K562 (cell line): ENCODE data around the gene BGN. TPM values are rescaled to one million over a fixed set of nuclear protein-coding genes. Genes with fewer than 3 reads are reported as not detected.

Experiments
- AFF4 ChIP-seq: sonication (generic); formaldehyde crosslinking; IDR thresholded peaks from 2 replicates; pipeline ENCODE4 v1.8.0; 2023; ENCODE audit warnings: mild to moderate bottlenecking, missing genetic modification reagents
- BHLHE40 ChIP-seq: IDR thresholded peaks from 2 replicates; pipeline ENCODE4 v1.6.1; 2011; ENCODE audit warnings: low read length, improper control_type of control experiment
- FOXA1 ChIP-seq: fragments of 450-650 bp; IDR thresholded peaks from 2 replicates; pipeline ENCODE4 v1.6.1; 2016; ENCODE audit warnings: mild to moderate bottlenecking, borderline replicate concordance
- L3MBTL2 ChIP-seq: fragments of 450-650 bp; IDR thresholded peaks from 2 replicates; pipeline ENCODE4 v1.6.1; 2016; ENCODE audit warnings: mild to moderate bottlenecking, moderate library complexity
- PKNOX1 ChIP-seq: fragments of 450-650 bp; IDR thresholded peaks from 2 replicates; pipeline ENCODE4 v1.6.1; 2016
- POLR2G ChIP-seq: fragments of 200-400 bp; formaldehyde crosslinking; IDR thresholded peaks from 2 replicates; pipeline ENCODE4 v1.6.1; 2017; ENCODE audit warnings: low read depth, mild to moderate bottlenecking, antibody characterized with exemption, low read length, moderate library complexity
- RBFOX2 ChIP-seq: fragments of 200-400 bp; formaldehyde crosslinking; IDR thresholded peaks from 2 replicates; pipeline ENCODE4 v1.6.1; 2017; ENCODE audit warnings: low read depth, mild to moderate bottlenecking, low read length, moderate library complexity
- SIRT6 ChIP-seq: IDR thresholded peaks from one replicate; pipeline ENCODE4 v1.6.1; 2012; ENCODE audit warnings: low read depth, mild to moderate bottlenecking, control low read depth, inconsistent platforms, low read length, moderate library complexity
- SMAD4 ChIP-seq: fragments of 250-450 bp; sonication (Bioruptor Pico); conservative IDR thresholded peaks from 2 replicates; pipeline ENCODE4 v1.8.0; 2021; ENCODE audit warnings: inconsistent platforms, mild to moderate bottlenecking, moderate library complexity
- SMARCE1 ChIP-seq: fragments of 450-650 bp; IDR thresholded peaks from 2 replicates; pipeline ENCODE4 v1.7.1; 2016; ENCODE audit warnings: mild to moderate bottlenecking
- VEZF1 ChIP-seq: fragments of 200-800 bp; sonication (Bioruptor generic); IDR thresholded peaks from 2 replicates; pipeline ENCODE4 v1.6.1; 2017; ENCODE audit warnings: missing genetic modification characterization, missing compliant biosample characterization
- YBX1 ChIP-seq: fragments of 450-650 bp; IDR thresholded peaks from 2 replicates; pipeline ENCODE4 v1.7.1; 2016; ENCODE audit warnings: mild to moderate bottlenecking
- ZBTB7A ChIP-seq: IDR thresholded peaks from 2 replicates; pipeline ENCODE4 v1.6.1; 2011; ENCODE audit warnings: low read depth, mild to moderate bottlenecking, low read length, moderate library complexity, borderline replicate concordance; ENCODE audit not compliant: control insufficient read depth
- ZFX ChIP-seq: sonication (generic); formaldehyde crosslinking; IDR thresholded peaks from 2 replicates; pipeline ENCODE4 v1.8.0; 2022; ENCODE audit warnings: mild to moderate bottlenecking, missing genetic modification reagents, moderate library complexity
- ZNF274 ChIP-seq: IDR thresholded peaks from 2 replicates; pipeline ENCODE4 v1.6.1; 2011; ENCODE audit warnings: low read depth, mild to moderate bottlenecking, low read length, moderate library complexity, borderline replicate concordance
- ZNF511 ChIP-seq: sonication (generic); formaldehyde crosslinking; IDR thresholded peaks from 2 replicates; pipeline ENCODE4 v1.8.0; 2022; ENCODE audit warnings: mild to moderate bottlenecking, missing genetic modification reagents
- ZNF561 ChIP-seq: fragments of 450-650 bp; formaldehyde crosslinking; conservative IDR thresholded peaks from 2 replicates; pipeline ENCODE4 v1.4.0; 2020; ENCODE audit warnings: mild to moderate bottlenecking, moderate library complexity
- ZNF592 ChIP-seq: fragments of 450-650 bp; IDR thresholded peaks from 2 replicates; pipeline ENCODE4 v1.6.1; 2017; ENCODE audit warnings: antibody characterized with exemption, mild to moderate bottlenecking
- polyA plus RNA-seq, 8 experiments: library from polyadenylated mRNA; depleted of rRNA in 4 of 8; stranded (reverse) in 5 of 8; unstranded in 3 of 8; fragments of >200 nt; fragmentation: Nextera tagmentation in 2 of 8; fragmentation: Illumina TruSeq in 1 of 8; extraction: Ambion mirVana in 2 of 8; extraction: Trizol in 1 of 8; gene quantifications; 2 replicates each; pipeline versions ENCODE4 v1.2.1 to v1.2.3, GENCODE V29; 2011 to 2014; ENCODE audit warnings: inconsistent platforms in 1 of 8, missing spikeins in 1 of 8
- total RNA-seq, 7 experiments: library from RNA; depleted of rRNA in 6 of 7; stranded (reverse); fragments of >200 nt in 6 of 7; fragmentation: Illumina TruSeq in 2 of 7; extraction: Trizol in 2 of 7; gene quantifications; 2 replicates each; pipeline versions ENCODE4 v1.2.1 to v1.2.3, GENCODE V29; 2011 to 2021; ENCODE audit warnings: low replicate concordance in 1 of 7

Gene BGN
- total and polyA plus RNA-seq, 9 of the 15 experiments (the other 6 are each of a cell fraction or from before 2014, with no cell fraction given) = 0.11 TPM; not detected in 8

- no peak for TF ChIP-seq SMARCE1
- no peak for TF ChIP-seq PKNOX1
- TF ChIP-seq ZNF274 = no peak
- no peak for TF ChIP-seq YBX1
- peak; percentile 90 for TF ChIP-seq SMAD4 (CRISPR knock-in tag)
- peak; percentile 69 for TF ChIP-seq POLR2G
- peak; percentile 57; the same call in 1 of the 2 replicates for TF ChIP-seq ZNF592
- peak; percentile 90 for TF ChIP-seq BHLHE40
- no peak for TF ChIP-seq SIRT6
- peak; percentile 66; the same call in 1 of the 2 replicates for TF ChIP-seq VEZF1 (CRISPR knock-in tag)
- TF ChIP-seq FOXA1 = no peak
- TF ChIP-seq ZFX (CRISPR knock-in tag) = 0 out of 2 replicates have a peak, but pooled peaks have one; percentile 6
- TF ChIP-seq L3MBTL2 = peak; percentile 93
- TF ChIP-seq ZNF561 (CRISPR knock-in tag) = no peak
- no peak for TF ChIP-seq AFF4
- peak; percentile 61 for TF ChIP-seq RBFOX2
- peak; percentile 42; the same call in 1 of the 2 replicates for TF ChIP-seq ZBTB7A
- 0 out of 2 replicates have a peak, but pooled peaks have one; percentile 28 for TF ChIP-seq ZNF511 (CRISPR knock-in tag)
Observed at GRCh38 chrX:153474718-153475117, 20.1 kb upstream of the BGN start (continued).
